NCI-H2029 treated with DMSO at 0.1 percent for 48 hours (cell line): ENCODE results near the gene SPATA31D3.
"Not testable (repeated sequence)": the region's sequence is repeated elsewhere in the genome, so short reads cannot be mapped to it uniquely, and the experiment has no call there.

Source experiments
- DNase-seq: peaks from one replicate; lab custom pipeline; 2025; lab: John Stamatoyannopoulos, UW

SPATA31D3 gene

DNA sequence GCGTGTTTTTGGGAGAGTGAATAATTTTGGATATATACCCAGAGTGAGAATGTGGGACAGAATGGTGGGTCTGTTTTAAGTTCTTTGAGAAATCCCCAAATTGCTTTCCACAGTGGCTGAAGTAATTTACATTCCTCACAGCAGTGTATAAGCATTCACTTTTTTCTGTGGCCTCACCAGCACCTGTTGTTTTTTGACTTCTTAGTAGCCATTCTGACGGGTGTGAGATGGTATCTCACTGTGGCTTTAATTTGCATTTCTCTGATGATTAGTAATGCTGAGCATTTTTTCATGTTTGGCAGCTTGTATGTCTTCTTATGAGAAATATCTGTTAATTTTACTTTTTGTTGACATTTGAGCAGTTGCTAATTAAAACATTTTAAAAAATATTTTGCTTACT is 35.9 kb downstream of the SPATA31D3 start:
- DNase-seq: no peak

DNA sequence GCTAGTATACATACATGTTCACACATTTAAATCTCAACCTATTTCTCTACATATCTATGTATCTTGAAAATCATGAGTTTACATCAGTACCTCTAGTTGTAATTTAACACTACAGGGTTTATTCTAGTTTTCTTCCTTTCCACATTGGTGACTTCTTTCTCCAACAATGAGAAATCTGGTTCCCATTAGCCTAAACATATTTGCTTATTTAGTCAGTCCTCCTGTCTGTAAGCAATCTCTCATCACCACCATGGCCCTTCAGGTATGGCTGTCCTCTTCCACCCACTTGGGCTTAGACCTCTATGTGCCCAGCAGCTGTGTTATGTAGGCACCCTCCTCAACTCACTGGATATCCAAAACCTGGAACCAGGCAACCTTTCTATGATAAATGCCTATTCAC is 37.3 kb downstream of the SPATA31D3 start:
- DNase-seq: no peak

DNA sequence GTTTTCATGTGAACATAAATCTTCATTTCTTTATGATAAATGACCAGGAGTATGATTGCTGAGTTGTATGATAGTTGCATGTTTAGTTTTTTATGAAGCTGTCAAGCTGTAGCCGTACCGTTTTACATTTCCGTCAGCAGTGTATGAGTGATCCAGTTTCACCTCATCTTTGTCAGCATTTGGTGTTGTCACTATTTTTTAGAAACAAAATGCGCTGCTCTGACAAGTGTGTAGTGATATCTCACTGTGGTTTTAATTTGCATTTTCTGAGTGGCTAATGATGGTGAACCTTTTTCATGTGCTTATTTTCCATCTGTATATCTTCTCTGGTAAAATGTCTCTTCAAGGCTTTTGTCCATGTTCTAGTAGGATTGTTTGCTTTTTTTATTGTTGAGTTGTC is 38.6 kb downstream of the SPATA31D3 start:
- DNase-seq: no peak

DNA sequence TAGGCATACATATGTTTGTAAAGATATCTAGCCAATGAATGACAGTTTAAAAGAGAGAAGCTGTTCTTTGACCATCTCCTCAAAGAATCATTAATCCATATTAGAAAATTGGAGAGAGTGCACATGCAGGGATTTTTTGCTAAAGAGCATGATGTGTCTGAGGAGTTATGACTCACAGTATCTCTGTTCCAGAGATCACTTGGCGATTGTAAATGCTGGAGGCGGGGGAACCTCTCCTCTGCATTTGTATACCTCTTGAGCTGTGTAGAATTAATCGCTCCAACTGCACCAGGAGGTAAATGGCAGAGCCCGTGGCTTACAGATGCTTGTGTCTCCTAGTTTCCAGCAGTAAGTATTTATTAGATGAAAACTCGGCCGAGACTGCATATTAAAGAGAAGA is 41.6 kb downstream of the SPATA31D3 start:
- DNase-seq: no peak

DNA sequence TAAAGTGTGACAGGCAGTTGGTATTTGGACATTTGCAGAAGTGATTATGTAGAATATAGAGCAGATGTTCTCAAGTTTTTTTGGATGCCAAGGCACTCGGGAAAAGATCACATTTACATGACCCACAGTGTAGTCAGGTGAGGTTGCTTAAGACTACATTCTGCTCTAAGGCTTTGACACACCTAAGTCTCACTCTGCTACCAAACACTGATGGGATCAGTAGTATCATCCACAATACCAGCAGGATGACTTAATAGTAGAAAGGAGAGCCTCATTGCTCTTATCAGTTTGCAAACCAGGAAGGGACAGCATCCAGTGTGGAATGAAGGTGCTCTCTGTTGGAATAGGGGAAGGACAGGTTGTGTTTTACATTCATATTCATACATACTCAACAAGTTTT is 42.8 kb downstream of the SPATA31D3 start:
- no peak for DNase-seq

DNA sequence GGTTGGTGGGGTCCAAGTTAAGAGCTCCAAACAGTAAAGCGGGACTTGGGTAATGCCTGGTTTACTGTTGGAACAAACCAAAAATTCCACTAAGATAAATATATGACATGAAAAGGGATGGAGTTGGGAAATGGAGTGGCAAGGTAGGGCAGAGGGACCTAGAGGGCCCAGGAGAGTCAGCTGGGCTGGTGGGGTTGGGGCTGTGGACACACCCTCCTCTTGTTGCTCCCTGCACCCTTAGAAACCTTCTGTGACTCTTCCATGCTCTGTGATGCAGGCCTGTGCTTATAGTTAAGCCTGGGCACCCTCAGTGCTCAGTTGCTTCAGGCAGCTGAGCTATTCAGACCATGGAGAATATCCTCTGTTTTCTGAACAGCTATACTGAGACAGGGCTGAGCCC is 45.2 kb downstream of the SPATA31D3 start, which contains the start of gene SPATA31D1:
Gene SPATA31D1 (plus strand): TSS at position 301 of the 400 bp plus-strand sequence. CDS start 47 bp downstream, at position 348.
- not testable (repeated sequence) for DNase-seq

DNA sequence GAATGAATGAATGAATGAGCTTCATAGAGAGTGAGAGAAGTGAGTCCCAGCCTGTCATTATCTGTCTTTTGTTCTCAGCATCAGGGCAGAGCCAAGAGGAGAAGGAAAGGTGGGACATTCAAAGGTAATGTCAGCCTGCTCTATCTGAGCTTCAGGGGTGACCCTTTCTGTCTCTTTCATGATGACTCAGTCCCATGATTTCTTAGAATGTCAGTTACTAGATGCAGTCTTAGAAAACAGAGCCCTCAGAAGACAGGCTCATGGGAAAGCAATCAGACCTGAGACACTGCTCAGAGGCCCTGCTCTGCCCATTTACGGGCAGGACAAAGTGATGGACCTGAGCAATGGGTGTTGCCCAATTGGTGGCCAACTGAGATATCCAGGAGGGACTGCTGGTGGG is 46.4 kb downstream of the SPATA31D3 start:
- DNase-seq: no peak

DNA sequence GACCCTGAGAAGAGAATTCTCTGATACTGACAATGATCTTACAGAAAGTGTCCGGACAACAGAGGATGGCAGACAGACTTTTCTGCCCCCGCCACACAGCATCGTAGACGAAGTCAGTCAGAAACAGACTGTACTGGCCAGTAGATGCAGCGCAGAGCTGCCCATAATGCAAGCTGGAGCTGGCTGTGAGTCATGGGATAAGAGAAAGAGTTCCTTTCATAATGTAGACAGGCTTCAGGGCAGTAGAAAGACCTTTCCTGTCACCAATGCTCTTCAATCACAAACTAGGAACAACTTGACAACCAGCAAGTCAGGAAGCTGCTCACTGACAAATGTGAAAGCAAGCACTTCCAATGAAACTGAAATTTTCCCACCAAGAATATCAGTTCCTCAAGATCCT is 50.4 kb downstream of the SPATA31D3 start:
- DNase-seq: no peak
